ENCODE data around the gene NACC2. TPM values are rescaled to one million over a fixed set of nuclear protein-coding genes. Genes with fewer than 3 reads are reported as not detected.
A peak's percentile ranks its signal among the peaks of the same experiment; 100 is the strongest.

NACC2 gene
- total and polyA plus RNA-seq, 9 donors, result 6.8 to 11.7 (median 9.3) TPM

DNA sequence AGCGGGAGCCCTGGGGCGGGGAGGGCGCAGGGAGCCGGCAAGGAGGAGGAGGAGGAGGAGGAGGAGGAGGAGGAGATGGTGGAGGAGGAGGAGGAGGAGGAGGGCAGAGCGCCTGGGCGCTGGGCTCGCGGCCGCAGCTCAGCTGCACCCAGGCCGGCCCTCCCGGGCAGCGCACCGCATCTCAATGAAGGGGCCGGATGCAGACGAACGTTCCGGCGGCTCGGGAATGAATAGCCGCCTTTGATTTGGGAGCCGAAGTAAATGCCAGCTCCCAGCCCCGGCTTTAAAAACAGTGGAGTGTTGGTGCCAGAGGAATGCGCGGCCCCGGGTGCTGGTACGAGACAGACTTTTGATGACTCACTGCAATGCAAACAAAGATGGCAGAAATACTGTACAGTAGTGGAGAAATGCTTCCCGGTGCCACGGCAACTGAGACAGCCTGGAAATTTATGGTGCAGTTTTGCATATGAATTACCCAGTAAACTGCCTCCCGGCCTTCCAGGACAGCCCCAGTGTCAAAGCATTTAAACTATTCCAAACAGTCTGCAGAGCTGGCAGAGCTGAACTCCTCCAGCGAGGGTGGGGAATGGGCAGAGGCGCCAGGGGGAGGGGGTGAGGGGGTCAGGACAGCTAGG is 43.1 kb downstream of the NACC2 start:
- Histone ChIP-seq H3K27ac (ENCODE audit: low read length) (peak overlapping the region; percentile 84), H3K36me3 (ENCODE audit: control insufficient read depth, insufficient read depth, low read length) (peaks cover 19% of the 10 kb centered on the region), H3K4me3 (ENCODE audit: low read length) (peak overlapping the region; percentile 29), H3K4me1 (ENCODE audit: control insufficient read depth, insufficient read depth, low read length) (peaks cover 74% of the 10 kb centered on the region), H3K9me3 (replicated peaks; ENCODE audit: control insufficient read depth, low read depth, low read length) (no peaks in the 10 kb centered on the region), H3K27me3 (ENCODE audit: control insufficient read depth, insufficient read depth, low read length) (peaks cover 17% of the 10 kb centered on the region)
- peak; percentile 85 for DNase-seq
- 3% methylated on average over 25 of the region's 31 CpGs for WGBS (ENCODE audit: insufficient coverage)

- H3K9me3 ChIP-seq (replicated peaks; ENCODE audit: control insufficient read depth, low read depth, low read length), result no peaks in the 10 kb centered on the region
- peaks cover 19% of the 10 kb centered on the region for H3K36me3 ChIP-seq (ENCODE audit: control insufficient read depth, insufficient read depth, low read length)
- peaks cover 71% of the 10 kb centered on the region for H3K4me1 ChIP-seq (ENCODE audit: control insufficient read depth, insufficient read depth, low read length)
- DNase-seq, result peak; percentile 40
- no peak overlapping the region for H3K27ac ChIP-seq (ENCODE audit: low read length)
- H3K27me3 ChIP-seq (ENCODE audit: control insufficient read depth, insufficient read depth, low read length), result peaks cover 17% of the 10 kb centered on the region
- H3K4me3 ChIP-seq (ENCODE audit: low read length), result peak overlapping the region; percentile 46
- under 1% methylated on average over 42 of the region's 47 CpGs for WGBS (ENCODE audit: insufficient coverage)
These were observed 43.6 kb downstream of the NACC2 start for GRCh38 chr9:136051453-136051836.

DNA sequence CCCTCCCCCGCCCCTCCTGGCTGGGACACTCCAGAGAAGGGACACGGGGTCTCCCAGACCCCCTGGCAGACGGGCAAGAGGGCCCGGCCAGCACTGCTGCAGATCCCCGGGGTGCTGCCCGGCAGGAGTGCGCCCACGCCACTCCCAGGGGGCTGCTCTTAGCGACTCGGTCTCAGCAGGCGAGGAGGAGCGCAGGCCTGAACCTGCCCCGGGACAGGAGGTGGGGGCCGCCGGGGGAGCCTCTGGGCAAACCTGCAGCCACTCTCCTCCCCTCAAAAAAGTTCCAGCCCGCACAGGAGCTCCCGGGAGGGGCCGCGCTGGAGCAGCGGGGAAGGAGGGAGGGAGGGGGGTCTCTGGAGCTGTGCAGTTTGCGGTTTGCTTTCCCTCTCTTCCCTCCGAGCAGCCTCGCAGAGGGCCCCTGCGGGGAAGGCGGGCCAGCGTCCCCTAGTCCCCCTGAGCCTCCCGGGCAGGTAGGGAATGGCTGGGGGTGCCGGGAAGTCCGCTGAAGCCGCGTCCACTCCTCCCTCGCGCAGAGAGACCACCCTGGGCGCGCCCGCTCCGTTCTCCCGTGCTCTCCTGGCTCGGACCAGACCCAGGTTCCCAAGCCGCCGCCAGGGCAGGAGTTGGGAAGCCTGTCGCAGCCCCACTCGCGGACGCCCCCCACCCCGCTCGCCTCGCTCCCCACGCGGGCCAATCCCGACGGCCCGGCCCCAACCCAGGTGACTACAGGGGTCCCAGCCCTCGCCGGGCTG is 44.2 kb downstream of the NACC2 start:
- no peak for DNase-seq
- H3K9me3 ChIP-seq (replicated peaks; ENCODE audit: control insufficient read depth, low read depth, low read length), result no peaks in the 10 kb centered on the region
- peaks cover 17% of the 10 kb centered on the region for H3K27me3 ChIP-seq (ENCODE audit: control insufficient read depth, insufficient read depth, low read length)
- 2% methylated on average over 48 of the region's 55 CpGs for WGBS (ENCODE audit: insufficient coverage)
- H3K36me3 ChIP-seq (ENCODE audit: control insufficient read depth, insufficient read depth, low read length), result peaks cover 19% of the 10 kb centered on the region
- peaks cover 71% of the 10 kb centered on the region for H3K4me1 ChIP-seq (ENCODE audit: control insufficient read depth, insufficient read depth, low read length)
- H3K27ac ChIP-seq (ENCODE audit: low read length), result no peak overlapping the region
- peak overlapping the region; percentile 46 for H3K4me3 ChIP-seq (ENCODE audit: low read length)

GRCh38 chr9:136050266-136050700 is 44.8 kb downstream of the NACC2 start:
- Histone ChIP-seq H3K36me3 (ENCODE audit: control insufficient read depth, insufficient read depth, low read length) (peaks cover 19% of the 10 kb centered on the region), H3K4me1 (ENCODE audit: control insufficient read depth, insufficient read depth, low read length) (peaks cover 71% of the 10 kb centered on the region), H3K4me3 (ENCODE audit: low read length) (no peak overlapping the region), H3K27me3 (ENCODE audit: control insufficient read depth, insufficient read depth, low read length) (peaks cover 17% of the 10 kb centered on the region), H3K27ac (ENCODE audit: low read length) (no peak overlapping the region), H3K9me3 (replicated peaks; ENCODE audit: control insufficient read depth, low read depth, low read length) (no peaks in the 10 kb centered on the region)
- DNase-seq, result no peak
- 50% methylated on average over 32 of the region's 36 CpGs for WGBS (ENCODE audit: insufficient coverage)

DNA sequence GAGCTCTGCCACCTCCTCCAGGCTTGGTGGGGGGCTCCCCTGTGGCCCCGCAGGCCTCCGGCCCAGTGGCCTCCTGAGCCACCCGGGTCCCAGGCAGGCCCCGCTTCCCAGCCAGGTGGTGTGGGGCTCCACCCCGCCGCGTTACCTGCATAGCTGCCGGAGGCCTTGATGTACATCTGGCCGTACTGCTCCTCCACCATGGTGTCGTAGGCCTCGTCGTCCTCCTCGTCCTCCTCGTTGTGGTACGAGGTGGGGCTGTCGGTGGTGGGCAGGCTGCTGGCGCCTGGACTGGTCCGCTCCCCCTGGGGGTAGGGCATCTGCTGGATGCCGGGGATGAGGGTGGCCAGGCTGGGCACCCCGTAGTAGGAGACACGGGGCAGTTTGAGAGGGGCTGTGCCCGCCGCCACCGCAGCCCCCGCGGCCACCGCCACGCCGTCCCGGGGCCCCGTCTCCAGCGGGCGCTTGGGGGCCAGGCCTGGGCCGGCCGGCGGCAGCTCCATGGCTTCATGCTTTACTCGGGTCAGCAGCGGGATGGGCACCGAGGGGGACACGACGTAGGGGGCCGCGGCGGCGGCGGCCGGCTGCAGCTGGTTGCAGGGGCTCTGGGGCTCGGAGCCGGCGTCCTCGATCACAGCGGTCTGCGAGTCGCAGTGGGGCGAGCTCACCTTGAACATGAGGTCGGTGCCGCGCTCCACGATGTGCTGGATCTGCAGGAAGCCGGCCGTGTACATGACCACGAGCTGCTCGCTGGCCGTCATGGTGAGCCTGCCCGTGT is 45.4 kb downstream of the NACC2 start:
- no peak for DNase-seq
- 94% methylated on average over 65 of the region's 65 CpGs for WGBS (ENCODE audit: insufficient coverage)
- H3K27me3 ChIP-seq (ENCODE audit: control insufficient read depth, insufficient read depth, low read length), result peaks cover 16% of the 10 kb centered on the region
- peaks cover 21% of the 10 kb centered on the region for H3K36me3 ChIP-seq (ENCODE audit: control insufficient read depth, insufficient read depth, low read length)
- no peaks in the 10 kb centered on the region for H3K9me3 ChIP-seq (replicated peaks; ENCODE audit: control insufficient read depth, low read depth, low read length)
- H3K4me1 ChIP-seq (ENCODE audit: control insufficient read depth, insufficient read depth, low read length), result peaks cover 71% of the 10 kb centered on the region
- H3K4me3 ChIP-seq (ENCODE audit: low read length), result no peak overlapping the region
- no peak overlapping the region for H3K27ac ChIP-seq (ENCODE audit: low read length)

DNA sequence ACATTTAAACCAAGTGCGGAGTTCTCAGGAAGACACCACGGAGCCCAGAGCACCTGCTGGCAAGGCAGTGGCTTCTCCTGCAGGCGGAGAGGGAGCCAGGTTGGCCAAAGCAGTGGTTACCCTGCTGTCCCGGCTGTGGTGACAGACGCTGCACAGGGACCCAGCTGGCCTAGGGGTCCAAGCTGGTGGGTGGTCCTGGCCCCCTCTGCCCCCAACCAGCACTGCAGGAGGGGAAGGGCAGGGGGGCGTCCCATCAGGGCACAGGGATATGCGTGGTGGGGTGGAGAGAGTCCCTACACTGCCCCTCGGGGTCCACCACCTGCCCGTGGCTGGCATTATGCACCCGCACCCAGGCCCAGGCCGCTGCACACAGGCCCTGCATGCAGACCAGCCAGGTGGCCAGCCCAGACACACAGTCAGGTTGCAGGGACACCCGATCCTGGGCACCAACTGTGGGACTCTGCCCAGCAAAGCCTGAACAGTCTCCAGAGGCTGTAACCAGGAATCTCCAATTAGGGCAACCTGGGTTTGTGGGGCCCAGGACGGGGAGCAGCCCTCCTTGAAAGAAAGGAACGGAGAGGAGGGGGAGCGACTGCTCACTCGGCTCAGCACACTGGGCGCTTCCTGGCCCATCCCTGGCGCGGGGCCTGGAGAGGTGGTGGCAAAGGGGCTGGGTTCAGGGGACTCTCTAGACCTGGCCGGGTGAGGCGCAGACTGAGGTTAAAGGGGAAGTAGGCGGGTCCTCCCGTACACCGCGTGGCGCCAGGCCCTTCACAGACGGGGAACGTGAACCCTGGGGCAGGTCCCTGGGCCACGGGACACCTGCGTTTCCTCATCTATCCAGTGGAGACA is 46.3 kb downstream of the NACC2 start:
- H3K4me1 ChIP-seq (ENCODE audit: control insufficient read depth, insufficient read depth, low read length), result peaks cover 66% of the 10 kb centered on the region
- peaks cover 16% of the 10 kb centered on the region for H3K27me3 ChIP-seq (ENCODE audit: control insufficient read depth, insufficient read depth, low read length)
- 88% methylated on average over 16 of the region's 30 CpGs for WGBS (ENCODE audit: insufficient coverage)
- no peak overlapping the region for H3K27ac ChIP-seq (ENCODE audit: low read length)
- no peak for DNase-seq
- H3K4me3 ChIP-seq (ENCODE audit: low read length), result no peak overlapping the region
- no peaks in the 10 kb centered on the region for H3K9me3 ChIP-seq (replicated peaks; ENCODE audit: control insufficient read depth, low read depth, low read length)
- H3K36me3 ChIP-seq (ENCODE audit: control insufficient read depth, insufficient read depth, low read length), result peaks cover 25% of the 10 kb centered on the region

GRCh38 chr9:136047775-136048559 is 47.1 kb downstream of the NACC2 start:
- H3K9me3 ChIP-seq (replicated peaks; ENCODE audit: control insufficient read depth, low read depth, low read length), result no peaks in the 10 kb centered on the region
- DNase-seq, result no peak
- H3K4me1 ChIP-seq (ENCODE audit: control insufficient read depth, insufficient read depth, low read length), result peaks cover 58% of the 10 kb centered on the region
- H3K27me3 ChIP-seq (ENCODE audit: control insufficient read depth, insufficient read depth, low read length), result peaks cover 16% of the 10 kb centered on the region
- peaks cover 25% of the 10 kb centered on the region for H3K36me3 ChIP-seq (ENCODE audit: control insufficient read depth, insufficient read depth, low read length)
- WGBS (ENCODE audit: insufficient coverage), result 68% methylated on average over 14 of the region's 21 CpGs
- H3K27ac ChIP-seq (ENCODE audit: low read length), result no peak overlapping the region
- no peak overlapping the region for H3K4me3 ChIP-seq (ENCODE audit: low read length)

DNA sequence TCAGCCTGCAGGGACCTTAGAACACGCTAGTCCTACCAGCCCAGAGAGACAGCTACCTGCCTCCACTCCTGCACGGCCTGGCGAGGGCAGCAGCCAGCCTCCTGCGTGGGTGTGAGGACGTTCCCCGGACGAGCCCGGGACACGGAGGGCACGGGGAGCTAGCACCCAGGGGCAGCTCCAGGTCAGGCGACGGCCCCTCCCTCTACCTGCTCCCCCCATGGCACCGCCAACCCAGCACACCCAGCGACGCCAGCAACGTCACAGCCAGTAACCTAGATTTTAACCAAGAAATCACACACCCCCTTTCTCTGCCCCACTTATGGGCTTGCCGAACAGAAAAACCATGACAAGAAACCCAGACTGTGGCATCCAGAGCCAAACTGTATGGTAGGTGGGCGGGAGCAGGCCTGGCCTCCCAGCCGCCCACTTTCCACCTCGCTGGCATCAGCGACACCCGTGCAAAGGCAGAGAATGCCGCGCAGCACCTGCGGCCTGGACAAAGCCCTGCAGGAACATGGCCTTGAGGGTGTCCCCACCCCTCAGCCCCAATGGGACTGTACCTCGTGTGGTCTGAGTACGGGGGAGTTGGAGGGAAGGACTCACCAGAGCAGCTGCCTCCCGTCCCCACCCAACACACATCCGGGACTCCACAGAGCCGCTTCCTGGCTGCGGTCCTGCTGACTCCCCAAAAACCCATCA is 47.9 kb downstream of the NACC2 start:
- Histone ChIP-seq H3K27me3 (ENCODE audit: control insufficient read depth, insufficient read depth, low read length) (peaks cover 15% of the 10 kb centered on the region), H3K27ac (ENCODE audit: low read length) (no peak overlapping the region), H3K9me3 (replicated peaks; ENCODE audit: control insufficient read depth, low read depth, low read length) (no peaks in the 10 kb centered on the region), H3K4me1 (ENCODE audit: control insufficient read depth, insufficient read depth, low read length) (peaks cover 50% of the 10 kb centered on the region), H3K36me3 (ENCODE audit: control insufficient read depth, insufficient read depth, low read length) (peaks cover 25% of the 10 kb centered on the region), H3K4me3 (ENCODE audit: low read length) (no peak overlapping the region)
- 87% methylated on average over 17 of the region's 31 CpGs for WGBS (ENCODE audit: insufficient coverage)
- DNase-seq, result no peak

- H3K36me3 ChIP-seq (ENCODE audit: control insufficient read depth, insufficient read depth, low read length), result peaks cover 25% of the 10 kb centered on the region
- H3K27ac ChIP-seq (ENCODE audit: low read length), result no peak overlapping the region
- H3K4me3 ChIP-seq (ENCODE audit: low read length), result no peak overlapping the region
These were observed 48.6 kb downstream of the NACC2 start for GRCh38 chr9:136046554-136046920.

More at GRCh38 chr9:136046554-136046920, 48.6 kb downstream of the NACC2 start:
- no peaks in the 10 kb centered on the region for H3K9me3 ChIP-seq (replicated peaks; ENCODE audit: control insufficient read depth, low read depth, low read length)
- peaks cover 46% of the 10 kb centered on the region for H3K4me1 ChIP-seq (ENCODE audit: control insufficient read depth, insufficient read depth, low read length)
- WGBS (ENCODE audit: insufficient coverage), result 66% methylated on average over 6 of the region's 18 CpGs
- H3K27me3 ChIP-seq (ENCODE audit: control insufficient read depth, insufficient read depth, low read length), result peaks cover 10% of the 10 kb centered on the region
- no peak for DNase-seq
